Testis (tissue), 2 donors: ENCODE measurements around the gene PRSS16.

ENCODE experiments used
- CTCF ChIP-seq, 3 experiments: fragments of 450-650 bp in 2 of 3; fragments of 200-600 bp in 1 of 3; sonication (generic) in 1 of 3; IDR thresholded peaks; one replicate each; pipeline ENCODE4 v1.5.1; 2016 to 2019; ENCODE audit warnings: antibody characterized with exemption in 3 of 3, mild to moderate bottlenecking in 2 of 3, moderate library complexity in 1 of 3
- POLR2A ChIP-seq: fragments of 450-650 bp; IDR thresholded peaks from one replicate; pipeline ENCODE4 v1.6.1; 2017; ENCODE audit warnings: antibody characterized with exemption, mild to moderate bottlenecking, moderate library complexity

GRCh38 chr6:27205375-27206278 lies 41.9 kb upstream of the PRSS16 start:
- no peak for TF ChIP-seq CTCF (IDR thresholded peaks at IDR 0.05)
- TF ChIP-seq POLR2A = no peak
